Cardiac muscle cell (in vitro differentiated cells and primary cell): ENCODE results near the gene RAD9B. TPM values are rescaled to one million over a fixed set of nuclear protein-coding genes. Genes with fewer than 3 reads are reported as not detected.
"Not testable (repeated sequence)": the region's sequence is repeated elsewhere in the genome, so short reads cannot be mapped to it uniquely, and the experiment has no call there.

Experiments
- DNase-seq, 2 donors: peaks; one replicate each; pipeline versions ENCODE4 v3.0.0 to v3.0.0-alpha.2; 2010 to 2017; ENCODE audit warnings: low read depth in 1 of 2, low spot score in 1 of 2
- H3K27ac ChIP-seq: fragments of 200-600 bp; sonication (generic); 2 replicates; pipeline ENCODE4 v1.5.1; 2016
- H3K27me3 ChIP-seq: fragments of 200-600 bp; sonication (generic); 2 replicates; pipeline ENCODE4 v1.6.0; 2016; ENCODE audit warnings: control low read depth
- H3K36me3 ChIP-seq: fragments of 200-600 bp; sonication (generic); 2 replicates; pipeline ENCODE4 v1.5.1; 2016; ENCODE audit warnings: control low read depth
- H3K4me1 ChIP-seq: fragments of 200-600 bp; sonication (generic); 2 replicates; pipeline ENCODE4 v1.8.1; 2017; ENCODE audit warnings: low read depth, mild to moderate bottlenecking, mixed run types
- H3K4me3 ChIP-seq: fragments of 200-600 bp; sonication (generic); 2 replicates; pipeline ENCODE4 v1.5.1; 2016; ENCODE audit warnings: mild to moderate bottlenecking
- H3K9me3 ChIP-seq: fragments of 200-600 bp; sonication (generic); 2 replicates; pipeline ENCODE4 v1.5.1; 2017; ENCODE audit warnings: low read depth, mild to moderate bottlenecking, control low read depth
- CTCF ChIP-seq: IDR thresholded peaks from 2 replicates; pipeline ENCODE4 v1.5.1; 2012; ENCODE audit warnings: low read depth, mild to moderate bottlenecking, low read length
- polyA plus RNA-seq: library from polyadenylated mRNA; unstranded; fragments of >200 nt; fragmentation: Nextera tagmentation; extraction: Ambion mirVana; gene quantifications from 2 replicates; pipeline ENCODE4 v1.2.1, GENCODE V29; 2016
- total RNA-seq: library from RNA; depleted of rRNA; stranded (reverse); fragments of >200 nt; gene quantifications from 2 replicates; pipeline ENCODE4 v1.2.3, GENCODE V29; 2016

The RAD9B gene
- total RNA-seq = 0.21 and 1.1 TPM in 2 replicates
- polyA plus RNA-seq = 1.5 and 2.3 TPM in 2 replicates

- no peaks in the 10 kb centered on the region for H3K27me3 ChIP-seq
- no peaks in the 10 kb centered on the region for H3K9me3 ChIP-seq
- peak within 1 kb of the TSS; percentile 82 for H3K4me3 ChIP-seq
- DNase-seq = peak; percentile 97 to 98
- H3K27ac ChIP-seq = peak within 1 kb of the TSS; percentile 90
- H3K36me3 ChIP-seq = no peaks in the 10 kb centered on the region
- TF ChIP-seq CTCF = no peak
- H3K4me1 ChIP-seq = peaks cover 9% of the 10 kb centered on the region
These were observed at the start of gene RAD9B, which contains the start of gene VPS29 for GRCh38 chr12:110501752-110502738. RAD9B (plus strand) TSS chr12:110502331; CDS start chr12:110502338, 7 bp downstream. VPS29 (minus strand) TSS chr12:110502111; CDS start chr12:110502051, 60 bp downstream.

GRCh38 chr12:110453569-110454296 lies 48.4 kb upstream of the RAD9B start:
- Histone ChIP-seq H3K9me3 (no peaks in the 10 kb centered on the region), H3K27ac (no peak overlapping the region), H3K27me3 (no peaks in the 10 kb centered on the region), H3K36me3 (peaks cover 33% of the 10 kb centered on the region), H3K4me3 (no peak overlapping the region), H3K4me1 (no peaks in the 10 kb centered on the region)
- no peak for TF ChIP-seq CTCF
- no peak for DNase-seq

GRCh38 chr12:110458756-110459155 lies 43.4 kb upstream of the RAD9B start:
- Histone ChIP-seq H3K4me3 (no peak overlapping the region), H3K27ac (no peak overlapping the region), H3K27me3 (no peaks in the 10 kb centered on the region), H3K36me3 (peaks cover 22% of the 10 kb centered on the region), H3K9me3 (no peaks in the 10 kb centered on the region), H3K4me1 (no peaks in the 10 kb centered on the region)
- no peak for DNase-seq
- TF ChIP-seq CTCF = no peak

- DNase-seq, H3K4me1 ChIP-seq, H3K4me3 ChIP-seq, H3K9me3 ChIP-seq, H3K27me3 ChIP-seq, H3K27ac ChIP-seq: not testable (repeated sequence)
- H3K36me3 ChIP-seq = peaks cover 15% of the 10 kb centered on the region
These were observed 40.9 kb upstream of the RAD9B start for GRCh38 chr12:110461189-110461588.

GRCh38 chr12:110465024-110465423 lies 37.1 kb upstream of the RAD9B start:
- peaks cover 6% of the 10 kb centered on the region for H3K4me1 ChIP-seq
- no peak for TF ChIP-seq CTCF
- H3K27me3 ChIP-seq = no peaks in the 10 kb centered on the region
- no peak overlapping the region for H3K4me3 ChIP-seq
- H3K27ac ChIP-seq = no peak overlapping the region
- DNase-seq = no peak
- no peaks in the 10 kb centered on the region for H3K9me3 ChIP-seq
- H3K36me3 ChIP-seq = peaks cover 6% of the 10 kb centered on the region

- H3K4me1 ChIP-seq, H3K9me3 ChIP-seq, H3K36me3 ChIP-seq, H3K4me3 ChIP-seq, H3K27me3 ChIP-seq, H3K27ac ChIP-seq, DNase-seq: not testable (repeated sequence)
These were observed 36.4 kb upstream of the RAD9B start for GRCh38 chr12:110465765-110466164.
